Endodermal cell (in vitro differentiated cells): ENCODE results near the gene IRF2BP1. TPM values are rescaled to one million over a fixed set of nuclear protein-coding genes. Genes with fewer than 3 reads are reported as not detected.
A peak's percentile ranks its signal among the peaks of the same experiment; 100 is the strongest.

Source experiments
- DNase-seq: peaks from one replicate; pipeline ENCODE4 v3.0.0-alpha.2; 2017
- H3K27ac ChIP-seq: 2 replicates; pipeline ENCODE4 v1.5.1; 2013; ENCODE audit warnings: mild to moderate bottlenecking, low read depth, low read length, moderate library complexity
- H3K27me3 ChIP-seq: 2 replicates; pipeline ENCODE4 v1.6.1; 2013; ENCODE audit warnings: mild to moderate bottlenecking, low read length, moderate library complexity; ENCODE audit not compliant: insufficient read depth, control insufficient read depth, poor library complexity, severe bottlenecking
- H3K36me3 ChIP-seq: 2 replicates; pipeline ENCODE4 v1.7.0; 2013; ENCODE audit warnings: mild to moderate bottlenecking, low read length, moderate library complexity; ENCODE audit not compliant: control insufficient read depth, insufficient read depth
- H3K4me1 ChIP-seq: one replicate; pipeline ENCODE4 v1.7.0; 2013; ENCODE audit warnings: low read length; ENCODE audit not compliant: control insufficient read depth, insufficient read depth
- H3K4me3 ChIP-seq: 2 replicates; pipeline ENCODE4 v1.5.1; 2013; ENCODE audit warnings: mild to moderate bottlenecking, low read length, moderate library complexity
- H3K9ac ChIP-seq: 2 replicates; pipeline ENCODE4 v1.6.1; 2013; ENCODE audit warnings: mild to moderate bottlenecking, low read length, moderate library complexity; ENCODE audit not compliant: poor library complexity, severe bottlenecking; ENCODE audit errors: extremely low read depth
- H3K9me3 ChIP-seq: 2 replicates; pipeline ENCODE4 v1.6.1; 2013; ENCODE audit warnings: mild to moderate bottlenecking, low read length, moderate library complexity; ENCODE audit not compliant: control insufficient read depth
- H3K27ac Mint-ChIP-seq: 2 replicates; pipeline ENCODE4 v1.8.0; 2020; ENCODE audit warnings: mixed read lengths
- H3K27me3 Mint-ChIP-seq: 2 replicates; pipeline ENCODE4 v1.8.0; 2021; ENCODE audit warnings: mild to moderate bottlenecking, mixed read lengths; ENCODE audit not compliant: insufficient read depth
- H3K36me3 Mint-ChIP-seq: 2 replicates; pipeline ENCODE4 v1.8.0; 2020; ENCODE audit warnings: low read depth, mixed read lengths
- H3K4me1 Mint-ChIP-seq: 2 replicates; pipeline ENCODE4 v1.8.0; 2020; ENCODE audit warnings: mixed read lengths
- H3K4me3 Mint-ChIP-seq: 2 replicates; pipeline ENCODE4 v1.8.0; 2020; ENCODE audit warnings: mild to moderate bottlenecking, moderate library complexity, mixed read lengths
- H3K9me3 Mint-ChIP-seq: 2 replicates; pipeline ENCODE4 v1.8.0; 2020; ENCODE audit warnings: mild to moderate bottlenecking, mixed read lengths
- CTCF ChIP-seq: fragments of 200-600 bp; sonication (generic); conservative IDR thresholded peaks from 2 replicates; pipeline ENCODE4 v1.5.0; 2021; ENCODE audit warnings: antibody characterized with exemption, mild to moderate bottlenecking
- WGBS, 2 experiments: methylation state at CpG; one replicate each; pipeline versions ENCODE4 v1.1.5 to v1.1.7; 2013; ENCODE audit warnings: missing lambda C conversion rate in 2 of 2, mixed read lengths in 1 of 2; ENCODE audit not compliant: insufficient coverage in 1 of 2, insufficient read length in 1 of 2; 5-methylcytosine and 5-hydroxymethylcytosine counted together
- total RNA-seq, 2 donors: library from RNA; stranded (reverse); fragmentation: NEBNext Ultra II Directional in 1 of 2; extraction: Animal tissue kit (Norgen Biotek cat#: 25700) in 1 of 2; gene quantifications; 2 replicates in 1 of 2; 3 replicates in 1 of 2; pipeline ENCODE4 v1.2.1, GENCODE V29; 2021

IRF2BP1 gene
- total RNA-seq, 2 donors from 2014 or later = 23.8 to 30.3 TPM

- H3K27ac ChIP-seq = no peak overlapping the region
- Mint-ChIP-seq H3K4me1 (peaks cover 38% of the 10 kb centered on the region), H3K27ac (peak overlapping the region; percentile 84), H3K36me3 (no peaks in the 10 kb centered on the region), H3K27me3 (no peaks in the 10 kb centered on the region), H3K4me3 (peak overlapping the region; percentile 63), H3K9me3 (no peaks in the 10 kb centered on the region)
- no peak overlapping the region for H3K9ac ChIP-seq
- peaks cover 10% of the 10 kb centered on the region for H3K4me1 ChIP-seq
- H3K4me3 ChIP-seq = peak overlapping the region; percentile 2
- H3K9me3 ChIP-seq = no peaks in the 10 kb centered on the region
- peak; percentile 56 for DNase-seq
- H3K36me3 ChIP-seq = peaks cover 3% of the 10 kb centered on the region
- TF ChIP-seq CTCF = no peak
- no peaks in the 10 kb centered on the region for H3K27me3 ChIP-seq
- WGBS, 2 experiments = 68 to 82% methylated on average over 9 to 10 of the region's 10 CpGs
Observed at GRCh38 chr19:45881082-45881908, 4.6 kb downstream of the IRF2BP1 start.

GRCh38 chr19:45879971-45880370 lies 6.0 kb downstream of the IRF2BP1 start:
- no peak for TF ChIP-seq CTCF
- 92 to 95% methylated on average over 2 of the region's 2 CpGs for whole genome bisulfite sequencing, 2 experiments
- peaks cover 13% of the 10 kb centered on the region for H3K4me1 ChIP-seq
- Mint-ChIP-seq H3K9me3 (no peaks in the 10 kb centered on the region), H3K27ac (peak overlapping the region; percentile 74), H3K4me1 (peaks cover 50% of the 10 kb centered on the region), H3K4me3 (no peak overlapping the region), H3K36me3 (no peaks in the 10 kb centered on the region), H3K27me3 (no peaks in the 10 kb centered on the region)
- H3K27me3 ChIP-seq = no peaks in the 10 kb centered on the region
- DNase-seq = no peak
- H3K36me3 ChIP-seq = peaks cover 3% of the 10 kb centered on the region
- no peak overlapping the region for H3K9ac ChIP-seq
- H3K9me3 ChIP-seq = no peaks in the 10 kb centered on the region
- no peak overlapping the region for H3K27ac ChIP-seq
- no peak overlapping the region for H3K4me3 ChIP-seq

- no peak overlapping the region for H3K4me3 Mint-ChIP-seq
- no peaks in the 10 kb centered on the region for H3K27me3 Mint-ChIP-seq
- no peaks in the 10 kb centered on the region for H3K9me3 ChIP-seq
- H3K9me3 Mint-ChIP-seq = no peaks in the 10 kb centered on the region
- no peak overlapping the region for H3K9ac ChIP-seq
- peaks cover 57% of the 10 kb centered on the region for H3K4me1 Mint-ChIP-seq
- DNase-seq = no peak
- no peak for TF ChIP-seq CTCF
- peaks cover under 1% of the 10 kb centered on the region for H3K36me3 Mint-ChIP-seq
- H3K4me1 ChIP-seq = peaks cover 13% of the 10 kb centered on the region
- no peak overlapping the region for H3K4me3 ChIP-seq
- no peak overlapping the region for H3K27ac ChIP-seq
- H3K36me3 ChIP-seq = peaks cover 3% of the 10 kb centered on the region
- H3K27ac Mint-ChIP-seq = no peak overlapping the region
- WGBS, 2 experiments = 89 to 100% methylated on average over 1 to 8 of the region's 8 CpGs
- H3K27me3 ChIP-seq = no peaks in the 10 kb centered on the region
Observed at GRCh38 chr19:45879055-45879454, 6.9 kb downstream of the IRF2BP1 start.
